Mucosa of stomach (tissue), 1 donor: ENCODE data around the gene HS3ST5.
"Not testable (repeated sequence)": the region's sequence is repeated elsewhere in the genome, so short reads cannot be mapped to it uniquely, and the experiment has no call there.

Source experiments
- H3K27me3 ChIP-seq: one replicate; pipeline ENCODE4 v1.7.0; 2013; ENCODE audit warnings: mild to moderate bottlenecking, low read length; ENCODE audit not compliant: control insufficient read depth, insufficient read depth
- H3K36me3 ChIP-seq: one replicate; pipeline ENCODE4 v1.7.0; 2013; ENCODE audit warnings: low read length; ENCODE audit not compliant: control insufficient read depth, insufficient read depth
- H3K4me1 ChIP-seq: one replicate; pipeline ENCODE4 v1.7.0; 2013; ENCODE audit warnings: mild to moderate bottlenecking, low read length; ENCODE audit not compliant: control insufficient read depth, insufficient read depth
- H3K4me3 ChIP-seq: one replicate; pipeline ENCODE4 v1.7.0; 2013; ENCODE audit warnings: low read length
- H3K9ac ChIP-seq: one replicate; pipeline ENCODE4 v1.7.0; 2013; ENCODE audit warnings: mild to moderate bottlenecking, low read length, moderate library complexity
- H3K9me3 ChIP-seq: one replicate; pipeline ENCODE4 v1.7.0; 2013; ENCODE audit warnings: mild to moderate bottlenecking, low read length, moderate library complexity; ENCODE audit not compliant: control insufficient read depth
- donor health status: Pancreatic carcinoma.

HS3ST5 gene

GRCh38 chr6:114049367-114049966 is 293.4 kb downstream of the HS3ST5 start:
- Histone ChIP-seq H3K4me1 (peaks cover 6% of the 10 kb centered on the region), H3K36me3 (no peaks in the 10 kb centered on the region), H3K9ac (no peak overlapping the region), H3K9me3 (no peaks in the 10 kb centered on the region), H3K4me3 (no peak overlapping the region), H3K27me3 (no peaks in the 10 kb centered on the region)

GRCh38 chr6:114044566-114044965 is 298.3 kb downstream of the HS3ST5 start:
- not testable (repeated sequence) for H3K36me3 ChIP-seq, H3K4me1 ChIP-seq, H3K9ac ChIP-seq, H3K4me3 ChIP-seq, H3K27me3 ChIP-seq, H3K9me3 ChIP-seq

- Histone ChIP-seq H3K36me3 (no peaks in the 10 kb centered on the region), H3K4me1 (no peaks in the 10 kb centered on the region), H3K9ac (no peak overlapping the region), H3K9me3 (no peaks in the 10 kb centered on the region), H3K4me3 (no peak overlapping the region), H3K27me3 (no peaks in the 10 kb centered on the region)
Observed at GRCh38 chr6:114042267-114043016, 300.4 kb downstream of the HS3ST5 start.

GRCh38 chr6:114040871-114041270 is 302.0 kb downstream of the HS3ST5 start:
- H3K9me3 ChIP-seq, result no peaks in the 10 kb centered on the region
- no peak overlapping the region for H3K9ac ChIP-seq
- H3K27me3 ChIP-seq, result no peaks in the 10 kb centered on the region
- H3K4me3 ChIP-seq, result no peak overlapping the region
- no peaks in the 10 kb centered on the region for H3K36me3 ChIP-seq
- no peaks in the 10 kb centered on the region for H3K4me1 ChIP-seq

- no peaks in the 10 kb centered on the region for H3K4me1 ChIP-seq
- H3K36me3 ChIP-seq, result no peaks in the 10 kb centered on the region
- H3K27me3 ChIP-seq, result no peaks in the 10 kb centered on the region
- no peak overlapping the region for H3K4me3 ChIP-seq
- H3K9me3 ChIP-seq, result no peaks in the 10 kb centered on the region
- H3K9ac ChIP-seq, result no peak overlapping the region
Observed at GRCh38 chr6:114039841-114040240, 303.0 kb downstream of the HS3ST5 start.

- Histone ChIP-seq H3K36me3 (no peaks in the 10 kb centered on the region), H3K4me1 (no peaks in the 10 kb centered on the region), H3K9me3 (no peaks in the 10 kb centered on the region), H3K27me3 (no peaks in the 10 kb centered on the region), H3K4me3 (no peak overlapping the region), H3K9ac (no peak overlapping the region)
Observed at GRCh38 chr6:114033606-114034005, 309.2 kb downstream of the HS3ST5 start.

- Histone ChIP-seq H3K27me3 (no peaks in the 10 kb centered on the region), H3K36me3 (no peaks in the 10 kb centered on the region), H3K4me1 (no peaks in the 10 kb centered on the region), H3K9ac (no peak overlapping the region), H3K9me3 (no peaks in the 10 kb centered on the region), H3K4me3 (no peak overlapping the region)
Observed at GRCh38 chr6:114032721-114033120, 310.1 kb downstream of the HS3ST5 start.

- H3K4me1 ChIP-seq, result no peaks in the 10 kb centered on the region
- H3K9me3 ChIP-seq, result no peaks in the 10 kb centered on the region
- H3K4me3 ChIP-seq, result no peak overlapping the region
- H3K36me3 ChIP-seq, result no peaks in the 10 kb centered on the region
- H3K9ac ChIP-seq, result no peak overlapping the region
- no peaks in the 10 kb centered on the region for H3K27me3 ChIP-seq
Observed at GRCh38 chr6:114030767-114031166, 312.1 kb downstream of the HS3ST5 start.

- peaks cover 3% of the 10 kb centered on the region for H3K4me1 ChIP-seq
- H3K36me3 ChIP-seq, result no peaks in the 10 kb centered on the region
- no peaks in the 10 kb centered on the region for H3K9me3 ChIP-seq
- no peak overlapping the region for H3K9ac ChIP-seq
- no peak overlapping the region for H3K4me3 ChIP-seq
- no peaks in the 10 kb centered on the region for H3K27me3 ChIP-seq
Observed at GRCh38 chr6:114024746-114025145, 318.1 kb downstream of the HS3ST5 start.

- no peaks in the 10 kb centered on the region for H3K9me3 ChIP-seq
- H3K4me3 ChIP-seq, result no peak overlapping the region
- H3K4me1 ChIP-seq, result peaks cover 8% of the 10 kb centered on the region
- no peak overlapping the region for H3K9ac ChIP-seq
- no peaks in the 10 kb centered on the region for H3K36me3 ChIP-seq
- H3K27me3 ChIP-seq, result no peaks in the 10 kb centered on the region
Observed at GRCh38 chr6:114020196-114020595, 322.6 kb downstream of the HS3ST5 start.

GRCh38 chr6:114017146-114017545 is 325.7 kb downstream of the HS3ST5 start:
- H3K9ac ChIP-seq, H3K4me1 ChIP-seq, H3K36me3 ChIP-seq, H3K4me3 ChIP-seq, H3K9me3 ChIP-seq, H3K27me3 ChIP-seq: not testable (repeated sequence)

GRCh38 chr6:114014106-114014505 is 328.7 kb downstream of the HS3ST5 start:
- not testable (repeated sequence) for H3K9ac ChIP-seq, H3K4me3 ChIP-seq, H3K9me3 ChIP-seq, H3K36me3 ChIP-seq, H3K27me3 ChIP-seq
- peaks cover 27% of the 10 kb centered on the region for H3K4me1 ChIP-seq
